Natural killer cell treated with Interleukin-12 subunit alpha and Interleukin-12 subunit beta and Interleukin-15 and Interleukin-18, amount 100 ng/mL, for 72 hours (primary cell): Measurements from ENCODE around the gene CHCHD4. TPM values are rescaled to one million over a fixed set of nuclear protein-coding genes. Genes with fewer than 3 reads are reported as not detected.

Source experiments
- ATAC-seq, 2 donors: fragments of 150-1000 bp; cut with Tn5 transposase in 1 of 2; sonication (Bioruptor Pico), chemical (Tn5 transposase) in 1 of 2; 2 replicates each; pipeline ENCODE4 v1.10.0; 2021
- DNase-seq: peaks from one replicate; pipeline ENCODE4 v3.0.0; 2022; ENCODE audit warnings: low spot score
- H3K27ac Mint-ChIP-seq, 2 donors: 1 replicate in 1 of 2; 2 replicates in 1 of 2; pipeline ENCODE4 v1.8.0; 2022; ENCODE audit warnings: mixed read lengths in 2 of 2, mild to moderate bottlenecking in 1 of 2, moderate library complexity in 1 of 2
- H3K27me3 Mint-ChIP-seq, 2 donors: 1 replicate in 1 of 2; 2 replicates in 1 of 2; pipeline ENCODE4 v1.8.0; 2022; ENCODE audit warnings: mixed read lengths in 2 of 2
- H3K36me3 Mint-ChIP-seq: one replicate; pipeline ENCODE4 v1.8.0; 2022; ENCODE audit warnings: mixed read lengths
- H3K4me1 Mint-ChIP-seq, 2 donors: 1 replicate in 1 of 2; 2 replicates in 1 of 2; pipeline ENCODE4 v1.8.0; 2022; ENCODE audit warnings: low read depth in 2 of 2, mixed read lengths in 2 of 2, mild to moderate bottlenecking in 1 of 2
- H3K4me3 Mint-ChIP-seq: one replicate; pipeline ENCODE4 v1.8.0; 2022; ENCODE audit warnings: mixed read lengths
- H3K9me3 Mint-ChIP-seq: 2 replicates; pipeline ENCODE4 v1.8.0; 2022; ENCODE audit warnings: mixed read lengths
- total RNA-seq, 2 donors: library from RNA; stranded (reverse); gene quantifications; one replicate each; pipeline ENCODE4 v1.2.3, GENCODE V29; 2022

CHCHD4 gene
- total RNA-seq, 2 donors from 2014 or later = 13.2 to 14.6 TPM

DNA sequence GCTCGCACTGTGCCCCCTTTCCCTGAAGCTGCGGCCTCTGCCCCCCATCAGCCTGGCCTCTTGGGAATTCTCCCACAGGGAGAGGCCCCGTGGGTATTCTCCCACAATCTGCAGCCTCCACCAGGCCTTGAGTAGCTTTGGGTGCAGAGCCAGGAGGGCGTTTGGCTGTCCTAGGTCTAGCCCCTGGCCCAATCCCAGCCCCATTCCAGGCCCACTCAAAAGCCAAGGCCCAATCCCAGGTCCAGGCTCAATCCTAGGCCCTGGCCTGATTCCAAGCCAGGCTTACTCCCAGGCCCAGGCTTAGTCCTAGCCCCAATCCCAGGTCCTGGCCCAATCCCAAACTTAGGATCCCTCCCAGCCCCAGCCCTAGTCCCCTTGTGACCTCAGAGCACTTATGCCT is 59.8 kb downstream of the CHCHD4 start:
- H3K36me3 Mint-ChIP-seq = no peaks in the 10 kb centered on the region
- DNase-seq (no peak), ATAC-seq (peak in 1 of 2 donors; percentile 28)
- H3K27me3 Mint-ChIP-seq = peaks cover 0 to 7% of the 10 kb centered on the region in 2 donors
- no peaks in the 10 kb centered on the region for H3K4me1 Mint-ChIP-seq
- H3K27ac Mint-ChIP-seq = no peak overlapping the region
- H3K4me3 Mint-ChIP-seq = no peak overlapping the region
- no peaks in the 10 kb centered on the region for H3K9me3 Mint-ChIP-seq

DNA sequence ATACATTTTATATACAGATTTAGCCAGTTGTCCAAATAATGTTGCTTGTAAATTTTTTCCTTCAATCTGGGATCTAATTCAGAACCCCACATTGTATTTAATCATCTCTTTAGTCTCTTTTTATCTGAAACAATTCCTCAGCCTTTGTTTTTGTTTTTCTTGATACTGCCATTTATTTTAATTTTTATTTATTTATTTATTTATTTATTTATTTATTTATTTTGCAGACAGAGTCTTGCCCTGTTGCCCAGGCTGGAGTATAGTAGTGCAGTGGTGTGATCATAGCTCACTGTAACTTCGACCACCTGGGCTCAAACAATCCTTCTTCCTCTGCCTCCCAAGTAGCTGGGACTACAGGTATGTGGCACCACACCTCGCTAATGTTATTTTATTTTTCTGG is 61.5 kb downstream of the CHCHD4 start:
- DNase-seq = no peak
- ATAC-seq = no peak
- Mint-ChIP-seq H3K36me3 (no peaks in the 10 kb centered on the region), H3K4me1 (no peaks in the 10 kb centered on the region), H3K27ac (no peak overlapping the region), H3K27me3 (peaks cover 4 to 7% of the 10 kb centered on the region in 2 donors), H3K4me3 (no peak overlapping the region), H3K9me3 (no peaks in the 10 kb centered on the region)

Other genes starting within 250 kb of the CHCHD4 start
- gene WNT7A, start 244.8 kb downstream of the CHCHD4 start, total RNA-seq = not detected
- 10 to 100 TPM; 37.3 to 42.6 TPM for gene TMEM43, start 182 bp upstream of the CHCHD4 start, total RNA-seq
- gene XPC, start 53.7 kb upstream of the CHCHD4 start, total RNA-seq = 10 to 100 TPM; 24.6 to 31.5 TPM
- 10 to 100 TPM; 15.1 to 15.2 TPM for gene LSM3, start 53.9 kb upstream of the CHCHD4 start, total RNA-seq